Left ventricle myocardium inferior (tissue), 1 donor: ENCODE results near the gene MAP3K10. TPM values are rescaled to one million over a fixed set of nuclear protein-coding genes. Genes with fewer than 3 reads are reported as not detected.

Source experiments
- DNase-seq: peaks from one replicate; pipeline ENCODE4 v3.0.0-alpha.2; 2020
- H3K27ac ChIP-seq: fragments of 200-600 bp; replicated peaks from 2 replicates; pipeline ENCODE4 v1.8.0; 2021
- H3K27me3 ChIP-seq: fragments of 200-600 bp; 2 replicates; pipeline ENCODE4 v1.8.0; 2021; ENCODE audit warnings: low read depth
- H3K36me3 ChIP-seq: fragments of 200-600 bp; 2 replicates; pipeline ENCODE4 v1.8.0; 2021
- H3K4me1 ChIP-seq: fragments of 200-600 bp; 2 replicates; pipeline ENCODE4 v1.8.0; 2021
- H3K4me3 ChIP-seq: fragments of 200-600 bp; 2 replicates; pipeline ENCODE4 v1.8.0; 2021; ENCODE audit warnings: mild to moderate bottlenecking, moderate library complexity
- H3K9me3 ChIP-seq: fragments of 200-600 bp; replicated peaks from 2 replicates; pipeline ENCODE4 v1.8.0; 2021
- intact Hi-C: fragments of 100-400 bp; cut with micrococcal nuclease; formaldehyde crosslinking; loops from one replicate; pipeline ENCODE4 v1.11.0; 2022
- total RNA-seq: library from RNA; stranded (reverse); fragmentation: NEBNext Ultra II Directional; extraction: Animal tissue kit (Norgen Biotek cat#: 25700); gene quantifications from one replicate; pipeline ENCODE4 v1.2.1, GENCODE V29; 2021
- TF ChIP-seq, protein P1 (sequence below): fragments of 200-600 bp; IDR thresholded peaks from 2 replicates; pipeline ENCODE4 v1.8.0; 2021; ENCODE audit warnings: antibody characterized with exemption, mild to moderate bottlenecking, borderline replicate concordance
- donor health status: DM: no; HTN: yes; CAD: no; lungs with severe emphysema.

The MAP3K10 gene
- total RNA-seq, 1 donor from 2014 or later, result 17.1 TPM

DNA sequence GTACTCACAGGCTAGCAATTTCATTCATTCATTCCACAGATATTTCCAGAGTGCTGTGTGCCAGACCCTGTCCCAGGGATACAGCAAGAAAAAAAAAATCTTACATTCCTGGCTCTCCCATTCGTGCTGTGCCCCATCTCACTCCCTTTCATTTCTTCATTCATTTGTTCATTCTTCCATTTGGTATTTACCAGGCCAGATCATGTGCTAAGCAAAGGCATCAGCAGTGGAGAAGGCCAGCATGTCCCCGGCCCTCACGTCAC, 2.3 kb downstream of the MAP3K10 start:
- TF ChIP-seq, protein P1, sequence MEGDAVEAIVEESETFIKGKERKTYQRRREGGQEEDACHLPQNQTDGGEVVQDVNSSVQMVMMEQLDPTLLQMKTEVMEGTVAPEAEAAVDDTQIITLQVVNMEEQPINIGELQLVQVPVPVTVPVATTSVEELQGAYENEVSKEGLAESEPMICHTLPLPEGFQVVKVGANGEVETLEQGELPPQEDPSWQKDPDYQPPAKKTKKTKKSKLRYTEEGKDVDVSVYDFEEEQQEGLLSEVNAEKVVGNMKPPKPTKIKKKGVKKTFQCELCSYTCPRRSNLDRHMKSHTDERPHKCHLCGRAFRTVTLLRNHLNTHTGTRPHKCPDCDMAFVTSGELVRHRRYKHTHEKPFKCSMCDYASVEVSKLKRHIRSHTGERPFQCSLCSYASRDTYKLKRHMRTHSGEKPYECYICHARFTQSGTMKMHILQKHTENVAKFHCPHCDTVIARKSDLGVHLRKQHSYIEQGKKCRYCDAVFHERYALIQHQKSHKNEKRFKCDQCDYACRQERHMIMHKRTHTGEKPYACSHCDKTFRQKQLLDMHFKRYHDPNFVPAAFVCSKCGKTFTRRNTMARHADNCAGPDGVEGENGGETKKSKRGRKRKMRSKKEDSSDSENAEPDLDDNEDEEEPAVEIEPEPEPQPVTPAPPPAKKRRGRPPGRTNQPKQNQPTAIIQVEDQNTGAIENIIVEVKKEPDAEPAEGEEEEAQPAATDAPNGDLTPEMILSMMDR, result no peak
- Histone ChIP-seq H3K27ac (no peak overlapping the region), H3K9me3 (no peaks in the 10 kb centered on the region), H3K36me3 (no peaks in the 10 kb centered on the region), H3K27me3 (no peaks in the 10 kb centered on the region), H3K4me3 (no peak overlapping the region), H3K4me1 (peaks cover 31% of the 10 kb centered on the region)
- no peak for DNase-seq
- intact Hi-C loops, result no loop called here

DNA sequence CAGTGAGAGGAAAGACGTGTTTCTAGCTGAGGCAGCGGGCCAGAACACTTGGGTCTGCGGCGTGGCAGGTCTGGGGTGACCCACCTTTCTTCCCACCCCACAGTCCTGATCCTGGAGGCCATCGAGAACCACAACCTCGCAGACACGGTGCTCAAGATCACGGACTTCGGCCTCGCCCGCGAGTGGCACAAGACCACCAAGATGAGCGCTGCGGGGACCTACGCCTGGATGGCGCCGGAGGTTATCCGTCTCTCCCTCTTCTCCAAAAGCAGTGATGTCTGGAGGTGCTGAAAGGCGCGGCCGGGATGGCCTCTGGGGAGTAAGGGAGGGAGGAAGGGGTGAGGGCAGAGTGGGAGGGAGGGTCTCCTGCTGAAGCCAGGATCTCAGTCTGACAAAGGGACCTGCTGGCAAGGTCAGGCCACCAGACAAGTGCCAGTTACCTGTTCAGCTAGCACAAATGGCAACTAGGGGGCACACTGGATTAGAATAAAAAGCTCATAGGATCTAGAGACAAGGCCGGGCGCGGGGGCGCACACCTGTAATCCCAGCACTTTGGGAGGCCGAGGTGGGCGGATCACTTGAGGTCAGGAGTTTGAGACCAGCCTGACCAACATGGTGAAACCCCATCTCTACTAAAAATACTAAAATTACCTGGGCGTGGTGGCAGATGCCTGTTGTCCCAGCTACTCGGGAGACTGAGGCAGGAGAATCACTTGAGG, 7.2 kb downstream of the MAP3K10 start:
- TF ChIP-seq, protein P1, result no peak
- no peak overlapping the region for H3K4me3 ChIP-seq
- H3K4me1 ChIP-seq, result peaks cover under 1% of the 10 kb centered on the region
- no peaks in the 10 kb centered on the region for H3K27me3 ChIP-seq
- intact Hi-C loops, result no loop called here
- H3K36me3 ChIP-seq, result peaks cover 23% of the 10 kb centered on the region
- no peaks in the 10 kb centered on the region for H3K9me3 ChIP-seq
- no peak for DNase-seq
- H3K27ac ChIP-seq, result no peak overlapping the region

DNA sequence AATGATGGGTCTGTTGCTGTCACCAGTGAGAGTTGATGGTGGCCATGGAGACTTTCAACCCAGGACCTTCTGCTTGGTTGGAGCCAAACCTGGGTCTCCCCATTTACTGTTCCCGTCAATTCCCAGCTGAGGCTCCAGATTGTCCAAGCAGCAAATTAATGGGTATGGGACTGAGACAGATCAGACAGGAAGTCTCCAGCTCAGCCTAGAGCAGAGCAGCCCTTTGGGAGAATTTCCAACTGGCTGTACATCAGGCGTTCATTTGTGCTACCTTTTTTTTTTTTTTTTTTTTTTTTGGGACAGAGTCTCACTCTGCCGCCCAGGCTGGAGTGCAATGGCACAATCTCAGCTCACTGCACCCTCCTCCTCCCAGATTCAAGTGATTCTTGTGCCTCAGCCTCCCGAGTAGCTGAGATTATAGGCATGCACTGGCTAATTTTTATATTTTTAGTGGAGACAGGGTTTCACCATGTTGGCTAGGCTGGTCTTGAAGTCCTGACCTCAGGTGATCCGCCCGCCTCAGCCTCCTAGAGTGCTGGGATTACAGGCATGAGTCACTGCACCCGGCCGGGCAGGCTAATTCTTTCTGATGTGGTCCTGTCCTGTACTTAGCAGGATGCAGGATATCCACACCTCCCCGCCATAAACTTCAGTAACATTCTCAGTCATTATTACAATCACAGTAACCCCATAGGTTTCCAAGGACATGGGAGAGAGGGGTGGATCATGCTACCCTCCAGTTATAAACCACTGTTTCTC, 9.3 kb downstream of the MAP3K10 start:
- Histone ChIP-seq H3K36me3 (peaks cover 43% of the 10 kb centered on the region), H3K9me3 (peaks cover 5% of the 10 kb centered on the region), H3K4me1 (no peaks in the 10 kb centered on the region), H3K27ac (no peak overlapping the region), H3K27me3 (no peaks in the 10 kb centered on the region), H3K4me3 (no peak overlapping the region)
- intact Hi-C loops, result no loop called here
- TF ChIP-seq, protein P1, result no peak
- DNase-seq, result no peak

DNA sequence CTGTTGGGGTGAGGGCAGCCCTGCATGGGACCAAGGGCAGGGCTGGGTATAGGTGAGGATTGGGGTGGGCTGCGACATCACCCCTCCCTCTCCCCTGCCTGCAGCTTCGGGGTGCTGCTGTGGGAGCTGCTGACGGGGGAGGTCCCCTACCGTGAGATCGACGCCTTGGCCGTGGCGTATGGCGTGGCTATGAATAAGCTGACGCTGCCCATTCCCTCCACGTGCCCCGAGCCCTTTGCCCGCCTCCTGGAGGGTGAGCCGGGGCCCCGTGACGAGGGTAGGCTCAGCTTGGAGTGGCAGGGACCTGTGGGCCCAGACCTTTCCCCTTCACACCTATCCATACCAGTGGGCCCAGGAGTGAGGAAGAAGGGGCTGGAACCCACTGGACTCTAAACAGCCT, 13.2 kb downstream of the MAP3K10 start:
- TF ChIP-seq, protein P1, result no peak
- intact Hi-C loops, result no loop called here
- peaks cover 52% of the 10 kb centered on the region for H3K36me3 ChIP-seq
- peaks cover 8% of the 10 kb centered on the region for H3K9me3 ChIP-seq
- no peaks in the 10 kb centered on the region for H3K27me3 ChIP-seq
- DNase-seq, result no peak
- H3K4me1 ChIP-seq, result no peaks in the 10 kb centered on the region
- no peak overlapping the region for H3K4me3 ChIP-seq
- no peak overlapping the region for H3K27ac ChIP-seq

DNA sequence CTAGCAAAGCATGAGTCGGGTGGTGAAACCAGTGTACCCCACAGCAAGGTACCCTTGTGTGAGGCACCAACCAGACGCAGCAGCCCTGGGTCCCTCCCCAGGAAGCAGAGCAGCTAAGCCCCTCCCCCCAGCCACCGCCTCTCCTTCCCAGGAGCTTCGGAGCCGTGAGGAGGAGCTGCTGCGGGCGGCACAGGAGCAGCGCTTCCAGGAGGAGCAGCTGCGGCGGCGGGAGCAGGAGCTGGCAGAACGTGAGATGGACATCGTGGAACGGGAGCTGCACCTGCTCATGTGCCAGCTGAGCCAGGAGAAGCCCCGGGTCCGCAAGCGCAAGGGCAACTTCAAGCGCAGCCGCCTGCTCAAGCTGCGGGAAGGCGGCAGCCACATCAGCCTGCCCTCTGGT, 14.5 kb downstream of the MAP3K10 start:
- intact Hi-C loops, result no loop called here
- no peak overlapping the region for H3K27ac ChIP-seq
- TF ChIP-seq, protein P1, result no peak
- no peak overlapping the region for H3K4me3 ChIP-seq
- no peaks in the 10 kb centered on the region for H3K4me1 ChIP-seq
- no peaks in the 10 kb centered on the region for H3K27me3 ChIP-seq
- H3K9me3 ChIP-seq, result peaks cover 8% of the 10 kb centered on the region
- H3K36me3 ChIP-seq, result peaks cover 65% of the 10 kb centered on the region
- no peak for DNase-seq
